SK-N-SH treated with all-trans-retinoic acid at 6 μM for 48 hours (cell line): ENCODE data around the gene NCK2.

Experiments used
- ATAC-seq: fragments of 200-7000 bp; cut with Tn5 transposase; 3 replicates; pipeline ENCODE4 v1.9.1; 2020; ENCODE audit warnings: mild to moderate bottlenecking, moderate library complexity
- CSDC2 ChIP-seq: fragments of 250-450 bp; sonication (Bioruptor Pico); IDR thresholded peaks from 2 replicates; pipeline ENCODE4 v1.5.0; 2020; ENCODE audit warnings: mild to moderate bottlenecking, moderate library complexity
- GLIS3 ChIP-seq: fragments of 250-450 bp; sonication (Bioruptor Pico); IDR thresholded peaks from 2 replicates; pipeline ENCODE4 v1.5.0; 2020; ENCODE audit warnings: mild to moderate bottlenecking, moderate library complexity
- ISL1 ChIP-seq: fragments of 250-450 bp; sonication (Bioruptor Pico); IDR thresholded peaks from 2 replicates; pipeline ENCODE4 v2.1.2; 2022; ENCODE audit warnings: mild to moderate bottlenecking, moderate library complexity
- OSR1 ChIP-seq: fragments of 250-450 bp; sonication (Bioruptor Pico); IDR thresholded peaks from 2 replicates; pipeline ENCODE4 v1.8.0; 2022; ENCODE audit warnings: moderate library complexity, mild to moderate bottlenecking, inconsistent platforms
- PPARA ChIP-seq: fragments of 250-450 bp; sonication (Bioruptor Pico); IDR thresholded peaks from 2 replicates; pipeline ENCODE4 v1.5.0; 2020; ENCODE audit warnings: mild to moderate bottlenecking, borderline replicate concordance
- RARB ChIP-seq: fragments of 250-450 bp; sonication (Bioruptor Pico); IDR thresholded peaks from 2 replicates; pipeline ENCODE4 v1.8.0; 2021; ENCODE audit warnings: mild to moderate bottlenecking, moderate library complexity
- SNAI2 ChIP-seq: fragments of 250-450 bp; sonication (Bioruptor Pico); IDR thresholded peaks from 2 replicates; pipeline ENCODE4 v1.5.0; 2020; ENCODE audit warnings: mild to moderate bottlenecking, moderate library complexity
- TOX ChIP-seq: fragments of 250-450 bp; sonication (Bioruptor Pico); IDR thresholded peaks from 2 replicates; pipeline ENCODE4 v1.8.0; 2021; ENCODE audit warnings: mild to moderate bottlenecking, moderate library complexity, borderline replicate concordance
- ZC3H10 ChIP-seq: fragments of 250-450 bp; sonication (Bioruptor Pico); IDR thresholded peaks from 2 replicates; pipeline ENCODE4 v1.5.1; 2021; ENCODE audit warnings: mild to moderate bottlenecking, moderate library complexity
- ZFP30 ChIP-seq: fragments of 450-650 bp; formaldehyde crosslinking; IDR thresholded peaks from 2 replicates; pipeline ENCODE4 v1.5.0; 2022; ENCODE audit warnings: mild to moderate bottlenecking, moderate library complexity
- ZNF565 ChIP-seq: fragments of 450-650 bp; formaldehyde crosslinking; conservative IDR thresholded peaks from 2 replicates; pipeline ENCODE4 v1.5.0; 2020; ENCODE audit warnings: low read depth, mild to moderate bottlenecking, moderate library complexity
- ZNF70 ChIP-seq: fragments of 450-650 bp; formaldehyde crosslinking; IDR thresholded peaks from 2 replicates; pipeline ENCODE4 v1.5.0; 2020; ENCODE audit warnings: mild to moderate bottlenecking, moderate library complexity
- ZNF8 ChIP-seq: fragments of 450-650 bp; formaldehyde crosslinking; IDR thresholded peaks from 2 replicates; pipeline ENCODE4 v1.5.0; 2020; ENCODE audit warnings: mild to moderate bottlenecking, moderate library complexity
- TF ChIP-seq, protein P1 (sequence below): fragments of 250-450 bp; sonication (Bioruptor Pico); IDR thresholded peaks from 2 replicates; pipeline ENCODE4 v1.5.0; 2020; ENCODE audit warnings: mild to moderate bottlenecking, moderate library complexity
- TF ChIP-seq, protein P2 (sequence below): fragments of 250-450 bp; sonication (Bioruptor Pico); IDR thresholded peaks from 2 replicates; pipeline ENCODE4 v1.5.1; 2020; ENCODE audit warnings: low read depth, mild to moderate bottlenecking, moderate library complexity
- TF ChIP-seq, protein P3 (sequence below): fragments of 250-450 bp; sonication (Bioruptor Pico); IDR thresholded peaks from 2 replicates; pipeline ENCODE4 v1.5.1; 2021; ENCODE audit warnings: mild to moderate bottlenecking, moderate library complexity
- TF ChIP-seq, protein P4 (sequence below): fragments of 250-450 bp; sonication (Bioruptor Pico); IDR thresholded peaks from 2 replicates; pipeline ENCODE4 v1.8.0; 2021; ENCODE audit warnings: low read depth, mild to moderate bottlenecking, moderate library complexity, borderline replicate concordance
- TF ChIP-seq, protein P5 (sequence below): fragments of 250-450 bp; sonication (Bioruptor Pico); IDR thresholded peaks from 2 replicates; pipeline ENCODE4 v1.8.0; 2020; ENCODE audit warnings: mild to moderate bottlenecking, moderate library complexity, borderline replicate concordance

Gene NCK2

GRCh38 chr2:105890856-105891255 is 146.1 kb downstream of the NCK2 start (continued):
- TF ChIP-seq, protein P1, sequence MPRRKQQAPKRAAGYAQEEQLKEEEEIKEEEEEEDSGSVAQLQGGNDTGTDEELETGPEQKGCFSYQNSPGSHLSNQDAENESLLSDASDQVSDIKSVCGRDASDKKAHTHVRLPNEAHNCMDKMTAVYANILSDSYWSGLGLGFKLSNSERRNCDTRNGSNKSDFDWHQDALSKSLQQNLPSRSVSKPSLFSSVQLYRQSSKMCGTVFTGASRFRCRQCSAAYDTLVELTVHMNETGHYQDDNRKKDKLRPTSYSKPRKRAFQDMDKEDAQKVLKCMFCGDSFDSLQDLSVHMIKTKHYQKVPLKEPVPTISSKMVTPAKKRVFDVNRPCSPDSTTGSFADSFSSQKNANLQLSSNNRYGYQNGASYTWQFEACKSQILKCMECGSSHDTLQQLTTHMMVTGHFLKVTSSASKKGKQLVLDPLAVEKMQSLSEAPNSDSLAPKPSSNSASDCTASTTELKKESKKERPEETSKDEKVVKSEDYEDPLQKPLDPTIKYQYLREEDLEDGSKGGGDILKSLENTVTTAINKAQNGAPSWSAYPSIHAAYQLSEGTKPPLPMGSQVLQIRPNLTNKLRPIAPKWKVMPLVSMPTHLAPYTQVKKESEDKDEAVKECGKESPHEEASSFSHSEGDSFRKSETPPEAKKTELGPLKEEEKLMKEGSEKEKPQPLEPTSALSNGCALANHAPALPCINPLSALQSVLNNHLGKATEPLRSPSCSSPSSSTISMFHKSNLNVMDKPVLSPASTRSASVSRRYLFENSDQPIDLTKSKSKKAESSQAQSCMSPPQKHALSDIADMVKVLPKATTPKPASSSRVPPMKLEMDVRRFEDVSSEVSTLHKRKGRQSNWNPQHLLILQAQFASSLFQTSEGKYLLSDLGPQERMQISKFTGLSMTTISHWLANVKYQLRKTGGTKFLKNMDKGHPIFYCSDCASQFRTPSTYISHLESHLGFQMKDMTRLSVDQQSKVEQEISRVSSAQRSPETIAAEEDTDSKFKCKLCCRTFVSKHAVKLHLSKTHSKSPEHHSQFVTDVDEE (CRISPR knock-in tag), result no peak
- TF ChIP-seq GLIS3 (CRISPR knock-in tag), result no peak
- no peak for TF ChIP-seq OSR1 (CRISPR knock-in tag)
- TF ChIP-seq CSDC2, result no peak
- no peak for TF ChIP-seq ZNF565
- TF ChIP-seq, protein P2, sequence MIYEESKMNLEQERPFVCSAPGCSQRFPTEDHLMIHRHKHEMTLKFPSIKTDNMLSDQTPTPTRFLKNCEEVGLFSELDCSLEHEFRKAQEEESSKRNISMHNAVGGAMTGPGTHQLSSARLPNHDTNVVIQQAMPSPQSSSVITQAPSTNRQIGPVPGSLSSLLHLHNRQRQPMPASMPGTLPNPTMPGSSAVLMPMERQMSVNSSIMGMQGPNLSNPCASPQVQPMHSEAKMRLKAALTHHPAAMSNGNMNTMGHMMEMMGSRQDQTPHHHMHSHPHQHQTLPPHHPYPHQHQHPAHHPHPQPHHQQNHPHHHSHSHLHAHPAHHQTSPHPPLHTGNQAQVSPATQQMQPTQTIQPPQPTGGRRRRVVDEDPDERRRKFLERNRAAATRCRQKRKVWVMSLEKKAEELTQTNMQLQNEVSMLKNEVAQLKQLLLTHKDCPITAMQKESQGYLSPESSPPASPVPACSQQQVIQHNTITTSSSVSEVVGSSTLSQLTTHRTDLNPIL (CRISPR knock-in tag), result no peak
- TF ChIP-seq, all 23 proteins: peak for 0

GRCh38 chr2:105893011-105893995 is 148.6 kb downstream of the NCK2 start:
- no peak for ATAC-seq
- no peak for TF ChIP-seq ZNF8 (CRISPR knock-in tag)
- no peak for TF ChIP-seq ISL1
- TF ChIP-seq ZNF565, result no peak
- no peak for TF ChIP-seq ZNF70 (CRISPR knock-in tag)
- TF ChIP-seq TOX (CRISPR knock-in tag), result no peak
- TF ChIP-seq CSDC2, result no peak
- no peak for TF ChIP-seq ZC3H10 (CRISPR knock-in tag)
- TF ChIP-seq, protein P1 (CRISPR knock-in tag), result no peak
- TF ChIP-seq, protein P3, sequence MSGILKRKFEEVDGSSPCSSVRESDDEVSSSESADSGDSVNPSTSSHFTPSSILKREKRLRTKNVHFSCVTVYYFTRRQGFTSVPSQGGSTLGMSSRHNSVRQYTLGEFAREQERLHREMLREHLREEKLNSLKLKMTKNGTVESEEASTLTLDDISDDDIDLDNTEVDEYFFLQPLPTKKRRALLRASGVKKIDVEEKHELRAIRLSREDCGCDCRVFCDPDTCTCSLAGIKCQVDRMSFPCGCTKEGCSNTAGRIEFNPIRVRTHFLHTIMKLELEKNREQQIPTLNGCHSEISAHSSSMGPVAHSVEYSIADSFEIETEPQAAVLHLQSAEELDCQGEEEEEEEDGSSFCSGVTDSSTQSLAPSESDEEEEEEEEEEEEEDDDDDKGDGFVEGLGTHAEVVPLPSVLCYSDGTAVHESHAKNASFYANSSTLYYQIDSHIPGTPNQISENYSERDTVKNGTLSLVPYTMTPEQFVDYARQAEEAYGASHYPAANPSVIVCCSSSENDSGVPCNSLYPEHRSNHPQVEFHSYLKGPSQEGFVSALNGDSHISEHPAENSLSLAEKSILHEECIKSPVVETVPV (CRISPR knock-in tag), result no peak
- TF ChIP-seq PPARA, result no peak

GRCh38 chr2:105894327-105894944 is 149.7 kb downstream of the NCK2 start:
- TF ChIP-seq, protein P4, sequence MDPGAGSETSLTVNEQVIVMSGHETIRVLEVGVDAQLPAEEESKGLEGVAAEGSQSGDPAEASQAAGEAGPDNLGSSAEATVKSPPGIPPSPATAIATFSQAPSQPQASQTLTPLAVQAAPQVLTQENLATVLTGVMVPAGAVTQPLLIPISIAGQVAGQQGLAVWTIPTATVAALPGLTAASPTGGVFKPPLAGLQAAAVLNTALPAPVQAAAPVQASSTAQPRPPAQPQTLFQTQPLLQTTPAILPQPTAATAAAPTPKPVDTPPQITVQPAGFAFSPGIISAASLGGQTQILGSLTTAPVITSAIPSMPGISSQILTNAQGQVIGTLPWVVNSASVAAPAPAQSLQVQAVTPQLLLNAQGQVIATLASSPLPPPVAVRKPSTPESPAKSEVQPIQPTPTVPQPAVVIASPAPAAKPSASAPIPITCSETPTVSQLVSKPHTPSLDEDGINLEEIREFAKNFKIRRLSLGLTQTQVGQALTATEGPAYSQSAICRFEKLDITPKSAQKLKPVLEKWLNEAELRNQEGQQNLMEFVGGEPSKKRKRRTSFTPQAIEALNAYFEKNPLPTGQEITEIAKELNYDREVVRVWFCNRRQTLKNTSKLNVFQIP (CRISPR knock-in tag), result no peak
- TF ChIP-seq OSR1 (CRISPR knock-in tag) (no peak), SNAI2 (CRISPR knock-in tag) (no peak), GLIS3 (CRISPR knock-in tag) (no peak), ZFP30 (CRISPR knock-in tag) (no peak), RARB (CRISPR knock-in tag) (no peak)
- TF ChIP-seq, protein P1 (CRISPR knock-in tag), result no peak
- TF ChIP-seq, protein P2 (CRISPR knock-in tag), result no peak
- TF ChIP-seq, protein P5, sequence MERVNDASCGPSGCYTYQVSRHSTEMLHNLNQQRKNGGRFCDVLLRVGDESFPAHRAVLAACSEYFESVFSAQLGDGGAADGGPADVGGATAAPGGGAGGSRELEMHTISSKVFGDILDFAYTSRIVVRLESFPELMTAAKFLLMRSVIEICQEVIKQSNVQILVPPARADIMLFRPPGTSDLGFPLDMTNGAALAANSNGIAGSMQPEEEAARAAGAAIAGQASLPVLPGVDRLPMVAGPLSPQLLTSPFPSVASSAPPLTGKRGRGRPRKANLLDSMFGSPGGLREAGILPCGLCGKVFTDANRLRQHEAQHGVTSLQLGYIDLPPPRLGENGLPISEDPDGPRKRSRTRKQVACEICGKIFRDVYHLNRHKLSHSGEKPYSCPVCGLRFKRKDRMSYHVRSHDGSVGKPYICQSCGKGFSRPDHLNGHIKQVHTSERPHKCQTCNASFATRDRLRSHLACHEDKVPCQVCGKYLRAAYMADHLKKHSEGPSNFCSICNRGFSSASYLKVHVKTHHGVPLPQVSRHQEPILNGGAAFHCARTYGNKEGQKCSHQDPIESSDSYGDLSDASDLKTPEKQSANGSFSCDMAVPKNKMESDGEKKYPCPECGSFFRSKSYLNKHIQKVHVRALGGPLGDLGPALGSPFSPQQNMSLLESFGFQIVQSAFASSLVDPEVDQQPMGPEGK (CRISPR knock-in tag), result no peak
- TF ChIP-seq, all 23 proteins: peak for 0
- ATAC-seq, result no peak
